Mammary epithelial cell (primary cell): ENCODE data around the gene GPBP1L1.

Experiments used
- CTCF ChIP-seq, 2 donors: IDR thresholded peaks in 1 of 2; conservative IDR thresholded peaks in 1 of 2; 2 replicates each; pipeline ENCODE4 v1.5.1; 2011 to 2012; ENCODE audit warnings: inconsistent platforms in 2 of 2, low read length in 2 of 2, mild to moderate bottlenecking in 2 of 2, control low read depth in 1 of 2, low read depth in 1 of 2; ENCODE audit not compliant: insufficient read depth in 1 of 2; ENCODE audit errors: extremely low read depth in 1 of 2
- EZH2 ChIP-seq: IDR thresholded peaks from 2 replicates; pipeline ENCODE4 v1.6.1; 2012; ENCODE audit warnings: low read length, inconsistent platforms, borderline replicate concordance

- TF ChIP-seq CTCF (conservative IDR thresholded peaks at IDR 0.05 in 1 of 2, IDR thresholded peaks at IDR 0.05 in 1 of 2; ENCODE audit: extremely low read depth in 1 of 2, insufficient read depth in 1 of 2, low read depth in 1 of 2, low read length in 2 of 2) (no peak), EZH2 (no peak)
These were observed 44.5 kb upstream of the GPBP1L1 start for GRCh38 chr1:45730780-45731319.
